ENCODE measurements around the gene TNIP2.

TNIP2 gene

DNA sequence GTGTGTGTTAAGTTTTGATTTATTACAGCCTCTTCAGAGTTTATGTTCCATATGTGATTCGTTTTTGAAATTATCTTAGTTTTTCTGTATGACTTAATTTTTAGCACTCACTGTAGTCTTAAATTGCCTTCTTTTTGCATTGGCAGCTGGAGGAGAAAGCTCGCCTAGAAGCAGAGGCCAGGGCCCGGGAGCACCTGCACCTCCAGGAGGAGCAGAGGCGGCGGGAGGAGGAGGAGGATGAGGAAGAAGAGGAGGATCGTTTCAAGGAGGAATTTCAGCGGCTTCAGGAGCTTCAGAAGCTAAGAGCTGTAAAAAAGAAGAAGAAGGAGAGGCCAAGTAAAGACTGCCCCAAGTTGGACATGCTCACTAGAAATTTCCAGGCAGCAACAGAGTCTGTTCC lies 56.6 kb downstream of the TNIP2 start:
- H3F3A ChIP-seq (ENCODE audit: insufficient read depth, low read length): peaks cover 12% of the 10 kb centered on the region
- H3K4me2 ChIP-seq (ENCODE audit: low read depth, low read length): no peak overlapping the region
- peaks cover 3% of the 10 kb centered on the region; the same call in 1 of the 2 replicates for H4K20me1 ChIP-seq (ENCODE audit: insufficient read depth, low read length)
- no peak overlapping the region for H3K4me3 ChIP-seq (ENCODE audit: low read length)
- no peaks in the 10 kb centered on the region for H3K9me2 ChIP-seq (replicated peaks; ENCODE audit: insufficient read depth, low read length)
- no peaks in the 10 kb centered on the region for H3K9me3 ChIP-seq (replicated peaks; ENCODE audit: insufficient read depth, low read length)
- DNase-seq: no peak
- H2AFZ ChIP-seq (ENCODE audit: low read length): no peak overlapping the region
- peaks cover 17% of the 10 kb centered on the region for H3K4me1 ChIP-seq (ENCODE audit: low read length)
- no peak overlapping the region for H3K9ac ChIP-seq (ENCODE audit: low read length)
- TF ChIP-seq EZH2phosphoT487 (IDR thresholded peaks at IDR 0.05; ENCODE audit: low read length): no peak
- no peak for TF ChIP-seq EZH2 (optimal IDR thresholded peaks at IDR 0.05; ENCODE audit: low read depth, low read length)
- TF ChIP-seq, protein P1, sequence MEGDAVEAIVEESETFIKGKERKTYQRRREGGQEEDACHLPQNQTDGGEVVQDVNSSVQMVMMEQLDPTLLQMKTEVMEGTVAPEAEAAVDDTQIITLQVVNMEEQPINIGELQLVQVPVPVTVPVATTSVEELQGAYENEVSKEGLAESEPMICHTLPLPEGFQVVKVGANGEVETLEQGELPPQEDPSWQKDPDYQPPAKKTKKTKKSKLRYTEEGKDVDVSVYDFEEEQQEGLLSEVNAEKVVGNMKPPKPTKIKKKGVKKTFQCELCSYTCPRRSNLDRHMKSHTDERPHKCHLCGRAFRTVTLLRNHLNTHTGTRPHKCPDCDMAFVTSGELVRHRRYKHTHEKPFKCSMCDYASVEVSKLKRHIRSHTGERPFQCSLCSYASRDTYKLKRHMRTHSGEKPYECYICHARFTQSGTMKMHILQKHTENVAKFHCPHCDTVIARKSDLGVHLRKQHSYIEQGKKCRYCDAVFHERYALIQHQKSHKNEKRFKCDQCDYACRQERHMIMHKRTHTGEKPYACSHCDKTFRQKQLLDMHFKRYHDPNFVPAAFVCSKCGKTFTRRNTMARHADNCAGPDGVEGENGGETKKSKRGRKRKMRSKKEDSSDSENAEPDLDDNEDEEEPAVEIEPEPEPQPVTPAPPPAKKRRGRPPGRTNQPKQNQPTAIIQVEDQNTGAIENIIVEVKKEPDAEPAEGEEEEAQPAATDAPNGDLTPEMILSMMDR (IDR thresholded peaks at IDR 0.05; ENCODE audit: low read length): no peak
- H3K36me3 ChIP-seq (replicated peaks; ENCODE audit: insufficient read depth, low read length): 0 out of 2 replicates have a peak, but pooled peaks cover 3% of the 10 kb centered on the region
- H3K27me3 ChIP-seq (replicated peaks; ENCODE audit: insufficient read depth, low read length): no peaks in the 10 kb centered on the region
- peaks cover 13% of the 10 kb centered on the region for H3K79me2 ChIP-seq (ENCODE audit: low read length)
- H3K27ac ChIP-seq (ENCODE audit: low read length): no peak overlapping the region

DNA sequence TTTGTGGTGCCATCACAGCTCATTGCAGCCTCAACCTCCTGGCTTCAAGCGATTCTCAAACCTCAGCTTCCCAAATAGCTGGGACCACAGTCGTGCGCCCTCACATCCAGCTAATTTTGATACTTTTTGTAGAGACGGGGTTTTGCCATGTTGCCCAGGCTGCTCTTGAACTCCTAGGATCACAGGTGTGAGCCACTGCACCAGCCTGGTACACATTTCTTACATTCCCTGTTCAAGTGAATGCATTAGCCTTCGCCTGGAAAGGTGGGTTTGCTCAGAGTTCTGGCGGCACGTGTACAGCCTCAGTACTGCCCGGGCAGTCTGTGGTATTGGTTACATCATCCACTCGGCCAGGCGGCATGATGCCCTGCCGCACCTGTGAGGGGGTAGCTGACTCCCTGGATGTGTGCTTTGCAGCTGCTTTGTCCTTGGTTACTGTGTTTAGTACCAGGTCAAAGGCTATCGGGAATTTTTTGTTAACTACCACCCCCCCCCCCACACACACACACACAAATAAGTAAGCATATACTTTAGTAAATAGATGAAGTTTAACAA lies 57.1 kb downstream of the TNIP2 start:
- H4K20me1 ChIP-seq (ENCODE audit: insufficient read depth, low read length): peaks cover 3% of the 10 kb centered on the region; the same call in 1 of the 2 replicates
- no peak overlapping the region for H3K9ac ChIP-seq (ENCODE audit: low read length)
- no peaks in the 10 kb centered on the region for H3K27me3 ChIP-seq (replicated peaks; ENCODE audit: insufficient read depth, low read length)
- peaks cover 13% of the 10 kb centered on the region for H3K79me2 ChIP-seq (ENCODE audit: low read length)
- H3K9me3 ChIP-seq (replicated peaks; ENCODE audit: insufficient read depth, low read length): no peaks in the 10 kb centered on the region
- H3K4me1 ChIP-seq (ENCODE audit: low read length): peaks cover 17% of the 10 kb centered on the region
- no peak for TF ChIP-seq EZH2phosphoT487 (IDR thresholded peaks at IDR 0.05; ENCODE audit: low read length)
- TF ChIP-seq, protein P1 (IDR thresholded peaks at IDR 0.05; ENCODE audit: low read length): no peak
- no peak for TF ChIP-seq EZH2 (optimal IDR thresholded peaks at IDR 0.05; ENCODE audit: low read depth, low read length)
- no peaks in the 10 kb centered on the region for H3K9me2 ChIP-seq (replicated peaks; ENCODE audit: insufficient read depth, low read length)
- H3K4me2 ChIP-seq (ENCODE audit: low read depth, low read length): no peak overlapping the region
- 0 out of 2 replicates have a peak, but pooled peaks cover 3% of the 10 kb centered on the region for H3K36me3 ChIP-seq (replicated peaks; ENCODE audit: insufficient read depth, low read length)
- DNase-seq: no peak
- H3K27ac ChIP-seq (ENCODE audit: low read length): no peak overlapping the region
- H2AFZ ChIP-seq (ENCODE audit: low read length): no peak overlapping the region
- H3K4me3 ChIP-seq (ENCODE audit: low read length): no peak overlapping the region
- peaks cover 12% of the 10 kb centered on the region for H3F3A ChIP-seq (ENCODE audit: insufficient read depth, low read length)

DNA sequence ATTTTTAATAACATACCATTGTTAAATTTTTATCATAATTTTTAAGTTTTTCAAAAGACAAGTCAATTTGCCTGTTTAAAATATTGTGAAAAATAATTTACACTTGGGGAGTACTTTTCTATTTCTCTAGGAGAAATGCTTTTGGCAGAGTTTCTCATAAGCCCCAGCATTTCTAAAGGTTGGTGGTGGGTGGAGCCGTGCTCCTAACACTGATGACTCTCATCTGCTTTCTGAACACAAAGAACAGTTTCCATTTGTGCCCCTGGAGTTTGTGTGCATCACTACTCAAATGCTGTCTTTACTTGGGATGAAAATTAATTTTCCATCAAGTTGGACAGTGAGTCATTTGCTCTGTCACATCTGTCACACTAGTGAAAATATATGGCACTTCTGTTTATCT lies 57.6 kb downstream of the TNIP2 start:
- TF ChIP-seq EZH2phosphoT487 (IDR thresholded peaks at IDR 0.05; ENCODE audit: low read length): no peak
- no peak for TF ChIP-seq EZH2 (optimal IDR thresholded peaks at IDR 0.05; ENCODE audit: low read depth, low read length)
- TF ChIP-seq, protein P1 (IDR thresholded peaks at IDR 0.05; ENCODE audit: low read length): no peak
- 0 out of 2 replicates have a peak, but pooled peaks cover 3% of the 10 kb centered on the region for H3K36me3 ChIP-seq (replicated peaks; ENCODE audit: insufficient read depth, low read length)

More for the DNA sequence above, 57.6 kb downstream of the TNIP2 start:
- no peak overlapping the region for H3K4me3 ChIP-seq (ENCODE audit: low read length)
- H3K4me2 ChIP-seq (ENCODE audit: low read depth, low read length): no peak overlapping the region
- H3F3A ChIP-seq (ENCODE audit: insufficient read depth, low read length): peaks cover 12% of the 10 kb centered on the region
- H3K9me3 ChIP-seq (replicated peaks; ENCODE audit: insufficient read depth, low read length): no peaks in the 10 kb centered on the region
- no peaks in the 10 kb centered on the region for H3K27me3 ChIP-seq (replicated peaks; ENCODE audit: insufficient read depth, low read length)
- no peak overlapping the region for H3K27ac ChIP-seq (ENCODE audit: low read length)
- H2AFZ ChIP-seq (ENCODE audit: low read length): no peak overlapping the region
- peaks cover 17% of the 10 kb centered on the region for H3K4me1 ChIP-seq (ENCODE audit: low read length)
- DNase-seq: no peak
- no peaks in the 10 kb centered on the region for H3K9me2 ChIP-seq (replicated peaks; ENCODE audit: insufficient read depth, low read length)
- H4K20me1 ChIP-seq (ENCODE audit: insufficient read depth, low read length): peaks cover 3% of the 10 kb centered on the region; the same call in 1 of the 2 replicates
- no peak overlapping the region for H3K9ac ChIP-seq (ENCODE audit: low read length)
- H3K79me2 ChIP-seq (ENCODE audit: low read length): peaks cover 13% of the 10 kb centered on the region

Data from MM.1S (cell line).